ENCODE measurements around the gene CDC40.
"Not testable (repeated sequence)": the region's sequence is repeated elsewhere in the genome, so short reads cannot be mapped to it uniquely, and the experiment has no call there.

The CDC40 gene

DNA sequence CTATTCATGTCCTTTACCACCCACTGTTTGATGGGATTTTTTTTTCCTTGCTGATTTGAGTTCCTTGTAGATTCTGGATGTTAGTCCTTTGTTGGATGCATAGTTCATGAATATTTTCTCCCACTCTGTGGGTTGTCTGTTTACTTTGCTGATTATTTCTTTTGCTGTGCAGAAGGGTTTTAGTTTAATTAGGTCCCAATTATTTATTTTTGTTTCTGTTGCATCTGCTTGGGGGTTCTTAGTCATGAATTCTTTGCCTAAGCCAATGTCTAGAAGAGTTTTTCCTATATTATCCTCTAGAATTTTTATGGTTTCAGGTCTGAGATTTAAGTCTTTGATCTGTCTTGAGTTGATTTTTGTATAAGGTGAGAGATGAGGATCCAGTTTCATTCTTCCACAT, 92.6 kb downstream of the CDC40 start:
- DNase-seq = not testable (repeated sequence)

DNA sequence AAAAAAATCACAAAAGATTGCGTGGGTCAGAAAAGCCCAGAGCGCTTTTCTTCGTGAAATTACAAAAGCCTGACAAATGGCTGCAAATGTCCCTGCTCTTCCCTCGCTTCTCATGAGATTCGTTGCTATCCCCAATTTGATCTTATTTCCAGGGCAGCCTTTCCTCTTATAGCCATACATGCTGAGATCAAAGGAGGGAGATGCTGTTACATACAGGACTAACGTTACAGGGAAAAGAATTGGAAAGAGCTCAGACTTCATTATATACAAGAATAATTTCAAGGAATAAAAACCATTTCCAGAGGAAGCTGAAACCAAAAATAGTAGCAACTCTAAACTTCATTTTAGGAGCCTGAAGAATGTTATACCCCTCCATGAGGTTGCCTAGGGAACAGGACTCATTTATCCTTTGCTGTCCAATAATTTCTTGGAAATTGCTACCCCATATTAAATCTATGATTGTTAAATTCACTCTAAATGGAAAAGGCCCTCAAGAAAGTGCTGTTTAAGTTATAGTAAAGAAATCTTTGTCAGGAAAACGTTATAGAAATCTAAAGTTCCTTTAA, 97.0 kb downstream of the CDC40 start:
- DNase-seq = no peak
